Mesenteric fat pad (tissue), 1 donor: ENCODE data around the gene HSPB2. TPM values are rescaled to one million over a fixed set of nuclear protein-coding genes. Genes with fewer than 3 reads are reported as not detected.
"Not testable (repeated sequence)": the region's sequence is repeated elsewhere in the genome, so short reads cannot be mapped to it uniquely, and the experiment has no call there.

Experiments used
- DNase-seq: peaks from one replicate; pipeline ENCODE4 v3.0.0-alpha.2; 2020; ENCODE audit warnings: low spot score
- long read RNA-seq: library from polyadenylated mRNA; unstranded; transcript quantifications from one replicate; pipeline ENCODE4 v2.0.0, GENCODE V29; 2020
- total RNA-seq: library from RNA; stranded (reverse); fragmentation: NEBNext Ultra II Directional; extraction: Animal tissue kit (Norgen Biotek cat#: 25700); gene quantifications from one replicate; pipeline ENCODE4 v1.2.1, GENCODE V29; 2021
- donor health status: DM: yes; HTN: yes; CAD: no.

Gene HSPB2
- total RNA-seq, result 17.1 TPM
- long read RNA-seq, transcript HSPB2-201 (2 exons, 1,335 nt), result major isoform, 15 of 15 reads
- long read RNA-seq, partial matches to known transcripts, result 0 of 15 reads
- long read RNA-seq, other reads (novel, unspliced or antisense), result 0 of 15 reads

GRCh38 chr11:111912535-111912934 is at the start of gene HSPB2:
Gene HSPB2 (plus strand): TSS chr11:111912734. CDS start chr11:111912830, 96 bp downstream.
- DNase-seq, result no peak

GRCh38 chr11:111870113-111870512 is 42.4 kb upstream of the HSPB2 start:
- DNase-seq, result no peak

GRCh38 chr11:111870522-111870885 is 42.0 kb upstream of the HSPB2 start:
- DNase-seq, result no peak

GRCh38 chr11:111870886-111871692 is 41.4 kb upstream of the HSPB2 start, which contains the start of gene ALG9:
Gene ALG9 (minus strand): TSS chr11:111871581. CDS start chr11:111871482, 99 bp downstream.
- DNase-seq, result no peak

- DNase-seq, result no peak
Observed at GRCh38 chr11:111871693-111872161, 40.8 kb upstream of the HSPB2 start.

- DNase-seq, result no peak
Observed at GRCh38 chr11:111878385-111878848, 34.1 kb upstream of the HSPB2 start.

GRCh38 chr11:111878849-111879636 is 33.5 kb upstream of the HSPB2 start, which contains the start of the genes CFAP68 and FDXACB1:
Gene CFAP68 (plus strand): TSS chr11:111879541. CDS start chr11:111879561, 20 bp downstream.
Gene FDXACB1 (minus strand): TSS chr11:111879165. CDS start chr11:111879132, 33 bp downstream.
- peak; percentile 98 for DNase-seq

GRCh38 chr11:111879637-111879960 is 32.9 kb upstream of the HSPB2 start:
- DNase-seq, result no peak

- DNase-seq, result no peak
Observed at GRCh38 chr11:111882202-111882601, 30.3 kb upstream of the HSPB2 start.

GRCh38 chr11:111885053-111885452 is 27.5 kb upstream of the HSPB2 start:
- DNase-seq, result not testable (repeated sequence)

GRCh38 chr11:111886032-111886431 is 26.5 kb upstream of the HSPB2 start:
- DNase-seq, result no peak

GRCh38 chr11:111886844-111887243 is 25.7 kb upstream of the HSPB2 start:
- DNase-seq, result no peak

- no peak for DNase-seq
Observed at GRCh38 chr11:111905411-111905810, 7.1 kb upstream of the HSPB2 start.

- no peak for DNase-seq
Observed at GRCh38 chr11:111906680-111907079, 5.9 kb upstream of the HSPB2 start.

GRCh38 chr11:111908639-111909305 is 3.8 kb upstream of the HSPB2 start:
- DNase-seq, result no peak

- no peak for DNase-seq
Observed at GRCh38 chr11:111909378-111909777, 3.2 kb upstream of the HSPB2 start.

- DNase-seq, result no peak
Observed at GRCh38 chr11:111910676-111911562, 1.6 kb upstream of the HSPB2 start.

GRCh38 chr11:111911563-111912401 is 752 bp upstream of the HSPB2 start, which contains the start of gene CRYAB:
Gene CRYAB (minus strand): TSS chr11:111911770. CDS start chr11:111911724, 46 bp downstream.
- DNase-seq, result no peak
